Breast epithelium (tissue), 3 donors: ENCODE measurements around the gene COX10.

Experiments
- POLR2A ChIP-seq: fragments of 450-650 bp; IDR thresholded peaks from one replicate; pipeline ENCODE4 v1.6.1; 2016; ENCODE audit warnings: antibody characterized with exemption, mild to moderate bottlenecking, moderate library complexity
- POLR2AphosphoS5 ChIP-seq, 3 donors: sonication (generic); formaldehyde crosslinking; IDR thresholded peaks; one replicate each; pipeline ENCODE4 v1.6.1; 2017; ENCODE audit warnings: antibody characterized with exemption in 3 of 3

DNA sequence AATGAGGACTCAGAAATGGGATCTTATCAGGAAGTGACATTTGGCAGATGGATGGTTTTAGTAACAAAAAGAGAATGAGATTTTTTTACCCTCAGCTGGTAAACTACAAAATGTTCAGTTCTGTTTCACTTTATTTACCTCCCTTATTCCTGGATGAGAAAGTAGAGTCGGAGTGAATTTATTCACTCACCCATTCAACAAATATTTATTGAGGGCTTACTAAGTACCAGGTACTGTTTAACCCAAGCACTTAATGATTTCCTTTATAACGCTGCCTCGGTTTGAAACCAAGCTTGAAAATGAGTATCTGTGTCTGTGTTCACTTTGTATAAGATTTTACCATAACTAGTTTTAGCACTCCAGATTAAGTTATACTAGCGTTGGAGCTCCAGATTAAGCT is 129.3 kb downstream of the COX10 start:
- TF ChIP-seq POLR2A (no peak), POLR2AphosphoS5 (IDR thresholded peaks at IDR 0.05) (no peak)
